HG02943 (cell line): ENCODE measurements around the gene POPDC2.
"Not testable (repeated sequence)": the region's sequence is repeated elsewhere in the genome, so short reads cannot be mapped to it uniquely, and the experiment has no call there.

Experiments used
- ATAC-seq: cut with Tn5 transposase; IDR thresholded peaks from one replicate; pipeline ENCODE4 v1.9.1; 2021; ENCODE audit warnings: mild to moderate bottlenecking, low read depth, moderate library complexity; ENCODE audit not compliant: unreplicated experiment

The POPDC2 gene

DNA sequence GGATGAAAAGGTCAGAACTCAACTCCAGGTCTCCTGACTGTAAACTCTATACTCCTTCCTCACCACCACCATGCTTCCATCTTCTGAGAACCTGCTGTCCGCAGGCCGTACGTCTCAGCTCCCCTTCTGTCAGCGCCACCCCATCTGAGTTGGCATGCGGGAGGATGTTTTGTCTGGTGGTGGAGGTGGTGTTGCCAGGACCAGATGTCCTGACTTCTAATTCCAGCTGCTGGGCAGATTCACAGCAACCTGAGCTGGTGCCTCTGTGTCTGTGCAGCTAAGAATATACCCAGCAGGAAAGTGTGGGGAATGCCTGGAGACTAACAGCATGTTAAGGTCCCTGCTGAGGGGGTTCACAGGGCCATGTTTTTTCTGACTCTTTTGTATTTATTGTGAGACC, 39.5 kb downstream of the POPDC2 start:
- no peak for ATAC-seq

- no peak for ATAC-seq
These were observed 41.3 kb downstream of the POPDC2 start for GRCh38 chr3:119619094-119619493.

- no peak for ATAC-seq
These were observed 44.3 kb downstream of the POPDC2 start for GRCh38 chr3:119616056-119616455.

GRCh38 chr3:119613872-119614271, 46.5 kb downstream of the POPDC2 start:
- no peak for ATAC-seq

DNA sequence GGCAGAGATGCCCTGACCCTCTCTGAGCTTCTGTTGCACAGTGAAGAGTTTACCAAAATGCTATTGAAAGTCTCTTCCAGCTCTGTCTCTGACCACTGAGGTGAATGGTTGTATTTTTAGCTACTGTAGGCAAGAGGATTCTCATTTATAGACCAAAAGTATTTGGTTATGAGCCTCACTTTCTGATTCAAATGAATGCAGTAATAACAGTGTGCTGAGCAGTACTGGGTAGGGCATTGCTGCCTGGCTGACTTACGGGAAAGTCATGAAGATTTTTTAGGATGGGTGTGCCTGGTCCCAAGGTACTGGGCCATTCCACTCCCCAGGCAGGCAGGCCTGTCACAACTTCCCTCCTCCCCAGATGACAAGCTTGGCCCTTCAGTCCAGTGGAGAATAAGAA, 47.2 kb downstream of the POPDC2 start:
- no peak for ATAC-seq

DNA sequence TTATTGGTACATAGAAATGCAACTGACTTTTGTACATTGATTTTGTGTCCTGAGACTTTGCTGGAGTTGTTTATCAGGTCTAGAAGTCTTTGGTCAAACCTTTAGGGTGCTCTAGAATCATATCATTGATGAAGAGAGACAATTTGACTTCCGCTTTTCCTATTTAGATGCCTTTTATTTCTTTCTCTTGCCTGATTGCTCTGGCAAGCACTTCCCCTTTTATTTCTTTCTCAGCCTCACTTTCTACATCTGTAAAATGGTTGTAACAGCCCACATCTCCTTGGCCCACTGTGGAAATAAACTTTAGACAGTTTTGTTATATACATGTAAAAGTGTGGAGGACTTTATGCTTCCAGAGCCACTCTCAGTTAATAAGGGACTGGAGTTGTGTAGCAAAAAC, 48.7 kb downstream of the POPDC2 start:
- no peak for ATAC-seq

DNA sequence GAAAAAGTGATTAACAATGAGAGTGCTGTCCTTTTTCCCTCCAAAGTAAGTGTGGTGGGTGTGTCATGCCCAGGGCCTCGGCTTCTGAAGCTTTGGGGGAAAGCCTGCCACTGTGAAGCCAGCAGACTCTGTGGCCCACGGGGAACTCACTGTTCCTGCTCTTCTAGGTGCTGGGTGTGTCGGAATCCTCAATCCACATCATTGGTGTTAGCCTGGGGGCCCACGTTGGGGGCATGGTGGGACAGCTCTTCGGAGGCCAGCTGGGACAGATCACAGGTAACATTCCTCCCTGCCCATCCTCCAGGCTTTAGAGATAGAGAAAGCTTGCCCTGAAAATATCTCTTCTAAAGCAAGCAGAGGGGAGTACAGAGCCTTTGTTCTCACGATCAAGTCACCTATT, 51.1 kb downstream of the POPDC2 start:
- no peak for ATAC-seq

DNA sequence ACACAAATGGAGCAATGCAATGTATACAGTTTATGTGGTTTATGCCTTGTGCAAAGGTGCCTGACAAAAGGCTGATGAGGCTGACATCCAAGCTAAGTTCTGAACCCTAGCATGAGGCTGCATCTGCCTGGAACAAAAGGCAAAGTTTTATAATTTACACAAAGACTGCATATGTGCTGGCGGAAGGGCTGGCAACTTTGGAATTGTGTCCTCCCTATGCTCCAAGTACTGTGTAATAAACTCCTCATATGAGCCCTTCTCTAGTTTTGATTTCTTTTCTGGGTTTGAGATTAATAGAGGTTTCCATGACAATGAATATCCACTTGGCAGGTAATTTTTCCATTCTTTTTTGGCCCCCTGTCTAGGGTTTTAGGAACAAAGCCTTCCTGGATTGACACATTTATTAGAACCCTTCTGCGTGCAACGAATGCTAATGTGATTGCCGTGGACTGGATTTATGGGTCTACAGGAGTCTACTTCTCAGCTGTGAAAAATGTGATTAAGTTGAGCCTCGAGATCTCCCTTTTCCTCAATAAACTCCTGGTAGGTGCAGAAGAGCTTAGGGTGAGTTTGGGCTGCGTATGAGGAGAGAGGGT, 51.9 kb downstream of the POPDC2 start:
- ATAC-seq = no peak

GRCh38 chr3:119604878-119605277, 55.5 kb downstream of the POPDC2 start:
- no peak for ATAC-seq

- no peak for ATAC-seq
These were observed 57.7 kb downstream of the POPDC2 start for GRCh38 chr3:119602676-119603075.

- no peak for ATAC-seq
These were observed 59.2 kb downstream of the POPDC2 start for GRCh38 chr3:119601154-119601553.

GRCh38 chr3:119600732-119601131, 59.7 kb downstream of the POPDC2 start:
- ATAC-seq = peak; percentile 70

- no peak for ATAC-seq
These were observed 60.7 kb downstream of the POPDC2 start for GRCh38 chr3:119599558-119600174.

DNA sequence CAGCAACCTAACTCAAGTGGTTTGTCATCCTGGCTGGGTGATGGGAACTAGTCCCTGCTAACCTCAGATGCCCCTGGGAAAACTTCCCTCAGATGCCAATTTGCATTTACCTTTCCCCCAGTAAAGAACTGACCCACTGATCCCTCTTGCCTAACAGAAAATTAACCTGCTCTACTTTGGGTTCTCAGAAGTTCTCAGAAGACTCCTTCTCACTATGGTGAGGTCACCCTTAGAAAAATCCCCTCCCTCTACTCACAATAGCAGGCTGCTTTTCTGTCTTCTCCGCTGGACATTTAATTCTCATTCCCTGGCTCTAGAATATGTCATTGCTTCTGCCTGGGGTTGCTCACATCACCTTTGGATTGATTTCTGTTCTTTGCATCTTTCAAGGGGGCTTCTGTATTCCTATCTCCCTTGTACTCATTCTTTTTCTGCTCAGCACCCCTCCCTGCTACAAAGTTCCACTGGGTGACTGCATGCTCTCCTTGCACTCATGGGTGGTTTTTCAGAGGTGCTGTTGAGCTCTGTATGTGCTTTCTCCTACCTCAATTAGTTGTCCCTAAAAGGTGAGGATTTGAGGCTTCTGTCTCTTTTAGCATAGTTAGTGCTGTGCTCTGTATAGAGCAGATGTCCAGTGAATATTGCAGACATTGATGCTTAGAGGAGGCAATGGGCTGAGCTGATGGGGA, 61.8 kb downstream of the POPDC2 start:
- peak; percentile 41 for ATAC-seq

DNA sequence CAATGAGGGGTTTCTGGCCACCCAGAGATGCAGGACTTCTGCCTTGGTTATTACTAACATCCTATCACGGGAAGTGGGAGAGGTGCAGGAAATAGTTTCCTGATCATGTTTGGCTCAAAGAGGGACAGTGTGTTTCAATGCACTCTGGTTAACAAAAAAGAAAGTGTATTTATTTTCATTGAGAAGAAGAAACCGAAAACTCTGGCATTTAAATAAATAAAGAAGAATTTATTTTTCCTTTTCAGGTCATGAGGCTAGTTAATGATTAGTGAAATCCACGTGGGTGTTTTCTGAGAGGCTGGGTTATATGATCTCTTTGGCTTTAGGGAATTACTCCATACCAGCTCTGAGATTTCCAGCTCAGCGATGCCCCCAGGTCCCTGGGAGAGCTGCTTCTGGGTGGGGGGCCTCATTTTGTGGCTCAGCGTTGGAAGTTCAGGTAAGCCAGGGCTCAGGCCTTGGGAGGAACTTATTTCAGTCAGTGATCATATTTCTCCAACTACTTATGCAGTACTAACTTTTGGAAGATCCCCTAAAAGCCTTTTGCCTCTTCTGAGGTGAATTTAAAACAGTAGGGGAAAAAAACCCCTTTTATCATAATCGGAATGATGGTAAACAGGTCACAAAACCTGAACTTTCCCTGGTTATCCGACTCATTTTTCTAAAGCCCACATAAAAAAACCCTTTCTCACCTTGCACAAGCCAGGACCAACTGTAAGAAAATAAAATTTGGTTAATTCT, 62.7 kb downstream of the POPDC2 start, which contains the start of gene PLA1A:
PLA1A (plus strand) TSS at position 338 of the 741 bp plus-strand sequence; CDS start at position 367, 29 bp downstream.
- ATAC-seq = no peak

- ATAC-seq = no peak
These were observed 64.0 kb downstream of the POPDC2 start for GRCh38 chr3:119596398-119596797.

- ATAC-seq = no peak
These were observed 64.6 kb downstream of the POPDC2 start for GRCh38 chr3:119595639-119596334.

- not testable (repeated sequence) for ATAC-seq
These were observed 65.5 kb downstream of the POPDC2 start for GRCh38 chr3:119594929-119595328.

- ATAC-seq = no peak
These were observed 66.3 kb downstream of the POPDC2 start for GRCh38 chr3:119594066-119594465.

GRCh38 chr3:119592861-119593260, 67.5 kb downstream of the POPDC2 start:
- ATAC-seq = no peak
